AG08395 (cell line): ENCODE results near the gene CAMK2N1.

ENCODE experiments used
- DNase-seq: peaks from one replicate; pipeline ENCODE4 v3.0.0; 2012; ENCODE audit warnings: mixed read lengths, low spot score

The CAMK2N1 gene

GRCh38 chr1:20443703-20444586, 42.1 kb downstream of the CAMK2N1 start:
- no peak for DNase-seq

- peak; percentile 65 for DNase-seq
These were observed 42.9 kb downstream of the CAMK2N1 start for GRCh38 chr1:20442920-20443625.

- DNase-seq = peak; percentile 70
These were observed 45.2 kb downstream of the CAMK2N1 start for GRCh38 chr1:20440785-20441200.

GRCh38 chr1:20439282-20439681, 46.7 kb downstream of the CAMK2N1 start:
- peak; percentile 38 for DNase-seq

- DNase-seq = no peak
These were observed 48.4 kb downstream of the CAMK2N1 start for GRCh38 chr1:20437640-20438039.

- no peak for DNase-seq
These were observed 53.1 kb downstream of the CAMK2N1 start for GRCh38 chr1:20432891-20433290.
